Mammary microvascular endothelial cell (primary cell): ENCODE measurements around the gene SSBP3. TPM values are rescaled to one million over a fixed set of nuclear protein-coding genes. Genes with fewer than 3 reads are reported as not detected.

Experiments used
- total RNA-seq: library from RNA; depleted of rRNA; stranded (reverse); fragments of >200 nt; gene quantifications from 2 replicates; pipeline ENCODE4 v1.2.3, GENCODE V29; 2015

The SSBP3 gene
- 15.6 and 25.1 TPM in 2 replicates for total RNA-seq

DNA sequence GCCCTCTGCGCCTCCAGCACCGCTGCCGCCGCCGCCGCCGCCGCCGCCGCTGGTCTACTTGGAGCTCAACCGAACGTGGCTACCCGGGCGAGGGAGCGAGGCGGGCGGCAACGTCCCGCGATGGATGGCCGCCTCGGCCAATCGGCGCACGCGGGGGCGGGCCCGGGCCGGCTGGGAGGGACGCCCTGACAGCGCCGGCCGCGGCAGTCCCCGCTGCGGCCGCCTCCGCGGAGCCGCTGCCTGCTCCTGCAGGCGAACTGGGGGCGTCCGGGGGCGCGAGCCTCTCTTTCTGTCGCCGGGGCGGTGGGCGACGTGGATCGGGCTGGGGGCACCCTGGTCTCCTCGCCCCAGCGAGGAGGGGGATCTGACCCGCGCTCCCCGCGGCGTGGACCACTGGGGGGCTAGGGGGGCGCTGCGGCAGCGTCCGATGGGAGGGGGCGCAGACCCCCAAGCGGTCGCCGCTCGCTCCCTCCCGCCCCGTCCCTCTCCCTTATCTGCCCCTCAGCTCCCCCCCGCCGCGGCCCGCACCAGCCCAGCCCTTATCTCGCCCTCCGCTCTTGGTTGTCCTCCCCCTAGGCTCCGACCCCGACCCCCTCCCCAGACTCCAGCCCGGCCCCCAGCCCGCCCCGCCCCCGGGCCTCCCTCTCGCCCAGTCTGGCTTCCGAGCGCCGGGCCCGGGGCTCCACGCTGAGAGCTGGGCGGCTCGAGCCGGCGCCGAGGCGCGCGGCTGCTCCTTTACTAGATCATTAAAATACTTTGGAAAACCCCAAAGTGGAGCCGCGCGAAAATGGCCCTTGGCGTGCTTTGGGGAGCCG, at the start of gene SSBP3:
SSBP3 (minus strand) TSS at position 56 of the 815 bp plus-strand sequence.

DNA sequence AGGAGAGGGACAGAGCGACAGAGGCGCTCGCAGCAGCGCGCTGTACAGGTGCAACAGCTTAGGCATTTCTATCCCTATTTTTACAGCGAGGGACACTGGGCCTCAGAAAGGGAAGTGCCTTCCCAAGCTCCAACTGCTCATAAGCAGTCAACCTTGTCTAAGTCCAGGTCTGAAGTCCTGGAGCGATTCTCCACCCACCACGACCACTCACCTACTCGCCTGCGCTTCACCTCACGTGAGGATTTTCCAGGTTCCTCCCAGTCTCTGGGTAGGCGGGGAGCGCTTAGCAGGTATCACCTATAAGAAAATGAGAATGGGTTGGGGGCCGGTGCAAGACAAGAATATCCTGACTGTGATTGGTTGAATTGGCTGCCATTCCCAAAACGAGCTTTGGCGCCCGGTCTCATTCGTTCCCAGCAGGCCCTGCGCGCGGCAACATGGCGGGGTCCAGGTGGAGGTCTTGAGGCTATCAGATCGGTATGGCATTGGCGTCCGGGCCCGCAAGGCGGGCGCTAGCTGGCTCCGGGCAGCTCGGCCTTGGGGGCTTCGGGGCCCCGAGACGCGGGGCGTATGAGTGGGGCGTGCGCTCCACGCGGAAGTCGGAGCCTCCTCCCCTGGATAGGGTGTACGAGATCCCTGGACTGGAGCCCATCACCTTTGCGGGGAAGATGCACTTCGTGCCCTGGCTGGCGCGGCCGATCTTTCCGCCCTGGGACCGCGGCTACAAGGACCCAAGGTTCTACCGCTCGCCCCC, 206.3 kb downstream of the SSBP3 start, which contains the start of the genes CYB5RL and MRPL37:
CYB5RL (minus strand) TSS at position 266 of the 754 bp plus-strand sequence. CDS start 4,414 bp downstream, outside the sequence.
MRPL37 (plus strand) TSS at position 403 of the 754 bp plus-strand sequence; CDS start at position 480, 77 bp downstream.

Other genes with a start within 250 kb of the SSBP3 start
- 3.4 and 5.4 TPM in 2 replicates for gene CYB5RL, start 206.4 kb downstream of the SSBP3 start, total RNA-seq
- gene MRPL37, start 206.2 kb downstream of the SSBP3 start, total RNA-seq = 155 and 158 TPM in 2 replicates
- gene ACOT11, start 141.8 kb upstream of the SSBP3 start, total RNA-seq = 3.3 and 5.1 TPM in 2 replicates
- not detected in 2 replicates for gene FAM151A, start 217.1 kb upstream of the SSBP3 start, total RNA-seq
- 0.07 TPM in 1 of 2 replicates, not detected in the other for gene MROH7, start 235.4 kb upstream of the SSBP3 start, total RNA-seq